Activated naive CD8-positive, alpha-beta T cell treated with anti-CD3 and anti-CD28 coated beads, Interleukin-2, amount 50 U/mL, for 24 hours (primary cell): ENCODE data around the gene KIF1C.
"Not testable (repeated sequence)": the region's sequence is repeated elsewhere in the genome, so short reads cannot be mapped to it uniquely, and the experiment has no call there.

Experiments used
- ATAC-seq: fragments of 150-1000 bp; cut with Tn5 transposase; one replicate; pipeline ENCODE4 v1.10.0; 2021
- DNase-seq: peaks from one replicate; pipeline ENCODE4 v3.0.0; 2021
- H3K27ac Mint-ChIP-seq: one replicate; pipeline ENCODE4 v1.8.0; 2021; ENCODE audit warnings: mild to moderate bottlenecking, mixed read lengths
- H3K27me3 Mint-ChIP-seq: one replicate; pipeline ENCODE4 v1.8.0; 2021; ENCODE audit warnings: mixed read lengths
- H3K36me3 Mint-ChIP-seq: one replicate; pipeline ENCODE4 v1.8.0; 2021; ENCODE audit warnings: low read depth, mixed read lengths
- H3K4me1 Mint-ChIP-seq: one replicate; pipeline ENCODE4 v1.8.0; 2021; ENCODE audit warnings: mixed read lengths
- H3K4me3 Mint-ChIP-seq: one replicate; pipeline ENCODE4 v1.8.0; 2021; ENCODE audit warnings: mild to moderate bottlenecking, moderate library complexity, mixed read lengths
- H3K9me3 Mint-ChIP-seq: one replicate; pipeline ENCODE4 v1.8.0; 2021; ENCODE audit warnings: mixed read lengths

Gene KIF1C

DNA sequence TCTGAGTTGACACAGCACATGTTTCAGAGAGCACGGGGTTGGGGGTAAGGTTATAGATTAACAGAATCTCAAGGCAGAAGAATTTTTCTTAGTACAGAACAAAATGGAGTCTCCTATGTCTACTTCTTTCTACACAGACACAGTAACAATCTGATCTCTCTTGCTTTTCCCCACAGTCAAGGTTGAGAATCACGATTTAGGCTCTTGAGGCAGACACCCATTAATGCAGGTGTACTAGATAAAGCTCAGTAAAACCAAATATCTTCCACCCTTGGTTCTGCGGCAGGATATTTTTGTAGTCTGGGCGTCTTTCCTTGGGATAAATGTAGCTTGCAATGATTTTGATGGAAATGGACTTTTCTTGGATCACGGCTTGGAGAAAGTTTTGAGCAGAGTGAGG is 77.7 kb downstream of the KIF1C start:
- not testable (repeated sequence) for H3K27me3 Mint-ChIP-seq, H3K9me3 Mint-ChIP-seq, ATAC-seq, H3K4me3 Mint-ChIP-seq, H3K27ac Mint-ChIP-seq, DNase-seq
- Mint-ChIP-seq H3K36me3 (peaks cover 11% of the 10 kb centered on the region), H3K4me1 (peaks cover 26% of the 10 kb centered on the region)

DNA sequence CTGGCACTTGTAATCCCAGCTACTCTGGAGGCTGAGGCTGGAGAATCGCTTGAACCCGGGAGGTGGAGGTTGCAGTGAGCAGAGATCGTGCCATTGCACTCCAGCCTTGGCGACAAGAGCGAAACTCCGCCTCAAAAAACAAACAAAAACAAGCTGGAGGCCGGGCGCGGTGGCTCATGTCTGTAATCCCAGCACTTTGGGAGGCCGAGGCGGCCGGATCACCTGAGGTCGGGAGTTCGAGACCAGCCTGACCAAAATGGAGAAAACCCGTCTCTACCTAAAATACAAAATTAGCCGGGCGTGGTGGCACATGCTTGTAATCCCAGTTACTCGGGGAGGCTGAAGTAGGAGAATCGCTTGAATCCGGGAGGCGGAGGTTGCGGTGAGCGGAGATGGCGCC is 79.5 kb downstream of the KIF1C start:
- H3K4me3 Mint-ChIP-seq: peak overlapping the region; percentile 80
- not testable (repeated sequence) for DNase-seq, H3K27me3 Mint-ChIP-seq, ATAC-seq, H3K9me3 Mint-ChIP-seq
- H3K27ac Mint-ChIP-seq: peak overlapping the region; percentile 90
- peaks cover 30% of the 10 kb centered on the region for H3K4me1 Mint-ChIP-seq
- peaks cover 21% of the 10 kb centered on the region for H3K36me3 Mint-ChIP-seq

DNA sequence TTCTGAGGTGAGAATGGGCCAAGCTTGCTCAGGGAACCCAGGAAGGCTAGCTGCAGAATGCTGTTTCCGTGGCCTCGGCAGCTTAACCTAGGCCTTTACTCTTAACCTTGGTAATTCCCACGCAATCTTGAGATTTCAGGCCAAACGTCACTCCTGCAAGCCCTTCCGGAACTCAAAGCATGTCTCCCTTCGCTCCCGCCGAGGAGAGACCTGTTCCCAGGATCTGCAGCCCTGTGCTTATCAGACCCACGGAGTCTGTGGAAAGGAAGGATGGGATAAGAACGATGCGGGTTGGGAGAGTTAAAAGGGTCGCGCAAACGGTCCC is 80.0 kb downstream of the KIF1C start:
- ATAC-seq (no peak), DNase-seq (no peak)
- Mint-ChIP-seq H3K36me3 (peaks cover 24% of the 10 kb centered on the region), H3K4me3 (peak overlapping the region; percentile 80), H3K9me3 (peaks cover 9% of the 10 kb centered on the region), H3K27me3 (no peaks in the 10 kb centered on the region), H3K27ac (peak overlapping the region; percentile 90), H3K4me1 (peaks cover 30% of the 10 kb centered on the region)
